NCI-H524 treated with DMSO at 0.1 percent for 48 hours (cell line): ENCODE measurements around the gene CCDC188.
"Not testable (repeated sequence)": the region's sequence is repeated elsewhere in the genome, so short reads cannot be mapped to it uniquely, and the experiment has no call there.

ENCODE experiments used
- DNase-seq: peaks from one replicate; lab custom pipeline; 2025; lab: John Stamatoyannopoulos, UW

Gene CCDC188

GRCh38 chr22:20170170-20170569, 19.3 kb upstream of the CCDC188 start:
- no peak for DNase-seq

- DNase-seq, result no peak
These were observed 18.5 kb upstream of the CCDC188 start for GRCh38 chr22:20169253-20169822.

- DNase-seq, result no peak
These were observed 16.9 kb upstream of the CCDC188 start for GRCh38 chr22:20167643-20168322.

- no peak for DNase-seq
These were observed 15.8 kb upstream of the CCDC188 start for GRCh38 chr22:20166703-20167102.

- DNase-seq, result no peak
These were observed 15.1 kb upstream of the CCDC188 start for GRCh38 chr22:20165913-20166312.

- DNase-seq, result no peak
These were observed 14.6 kb upstream of the CCDC188 start for GRCh38 chr22:20165421-20165820.

- no peak for DNase-seq
These were observed 14.0 kb upstream of the CCDC188 start for GRCh38 chr22:20164863-20165262.

GRCh38 chr22:20160041-20160440, 9.2 kb upstream of the CCDC188 start:
- DNase-seq, result no peak

GRCh38 chr22:20159531-20159930, 8.7 kb upstream of the CCDC188 start:
- not testable (repeated sequence) for DNase-seq

GRCh38 chr22:20159076-20159475, 8.2 kb upstream of the CCDC188 start:
- peak; percentile 34 for DNase-seq

- no peak for DNase-seq
These were observed 7.7 kb upstream of the CCDC188 start for GRCh38 chr22:20158391-20159036.

GRCh38 chr22:20157430-20158183, 6.8 kb upstream of the CCDC188 start:
- no peak for DNase-seq

GRCh38 chr22:20156611-20157429, 6.0 kb upstream of the CCDC188 start:
- no peak for DNase-seq

- no peak for DNase-seq
These were observed 5.2 kb upstream of the CCDC188 start for GRCh38 chr22:20156042-20156389.

GRCh38 chr22:20155330-20156041, 4.6 kb upstream of the CCDC188 start:
- DNase-seq, result peak; percentile 55

- no peak for DNase-seq
These were observed 3.8 kb upstream of the CCDC188 start for GRCh38 chr22:20154602-20155187.

GRCh38 chr22:20153945-20154344, 3.1 kb upstream of the CCDC188 start:
- no peak for DNase-seq

- no peak for DNase-seq
These were observed 1.6 kb upstream of the CCDC188 start for GRCh38 chr22:20152464-20152890.

GRCh38 chr22:20151276-20151588, 377 bp upstream of the CCDC188 start:
- DNase-seq, result no peak

GRCh38 chr22:20149257-20150250, 1.3 kb downstream of the CCDC188 start:
- no peak for DNase-seq
